IMR-90 (cell line): ENCODE results near the gene MTUS2. TPM values are rescaled to one million over a fixed set of nuclear protein-coding genes. Genes with fewer than 3 reads are reported as not detected.

Experiments used
- ATAC-seq: fragments of 200-7000 bp; cut with Tn5 transposase; 2 replicates; pipeline ENCODE4 v1.9.1; 2020; ENCODE audit warnings: low read depth, mild to moderate bottlenecking, moderate library complexity
- BruUV-seq: library from RNA; stranded (reverse); fragments of 400-500 nt; replicated peaks from 2 replicates; lab custom pipeline; 2021; lab: Mats Ljungman, UMichigan
- CTCF ChIA-PET: fragments of 300-600 bp; formaldehyde crosslinking; extraction: SDS; loops from one replicate; lab custom pipeline; 2021; ENCODE audit warnings: antibody characterized with exemption; lab: Yijun Ruan, JAX
- POLR2A ChIA-PET: fragments of 300-600 bp; sonication (Branson Sonifier 250); formaldehyde crosslinking; loops from one replicate; lab custom pipeline; 2022; ENCODE audit warnings: antibody characterized with exemption; ENCODE audit not compliant: unreplicated experiment; lab: Charles Lee
- DNase-seq: peaks from one replicate; pipeline ENCODE4 v3.0.0; 2013
- H2AFZ ChIP-seq: replicated peaks from 2 replicates; pipeline ENCODE3; 2013; ENCODE audit warnings: low read length, mild to moderate bottlenecking; ENCODE audit not compliant: poor library complexity
- H2AK5ac ChIP-seq: 2 replicates; pipeline ENCODE4 v1.6.1; 2013; ENCODE audit warnings: low read depth, low read length, inconsistent platforms
- H2AK9ac ChIP-seq: replicated peaks from 2 replicates; pipeline ENCODE3; 2013; ENCODE audit warnings: mild to moderate bottlenecking, low read depth, low read length, moderate library complexity; ENCODE audit not compliant: poor library complexity
- H2BK120ac ChIP-seq: 2 replicates; pipeline ENCODE4 v1.6.1; 2013; ENCODE audit warnings: low read depth, low read length, inconsistent platforms
- H2BK15ac ChIP-seq: 3 replicates; pipeline ENCODE4 v1.6.1; 2013; ENCODE audit warnings: low read depth, low read length, inconsistent platforms
- H2BK20ac ChIP-seq: 2 replicates; pipeline ENCODE4 v1.6.1; 2013; ENCODE audit warnings: low read depth, mild to moderate bottlenecking, inconsistent platforms, low read length, moderate library complexity
- H2BK5ac ChIP-seq: 2 replicates; pipeline ENCODE4 v1.6.1; 2013; ENCODE audit warnings: mild to moderate bottlenecking, low read depth, low read length, inconsistent platforms; ENCODE audit not compliant: poor library complexity, severe bottlenecking
- H3K14ac ChIP-seq: replicated peaks from 2 replicates; pipeline ENCODE4 v1.6.1; 2013; ENCODE audit warnings: low read depth, low read length, inconsistent platforms
- H3K18ac ChIP-seq: 2 replicates; pipeline ENCODE4 v1.6.1; 2013; ENCODE audit warnings: low read depth, low read length, control low read depth
- H3K23ac ChIP-seq: 2 replicates; pipeline ENCODE4 v1.6.1; 2013; ENCODE audit warnings: low read depth, low read length, inconsistent platforms
- H3K27ac ChIP-seq: 2 replicates; pipeline ENCODE4 v1.5.1; 2013; ENCODE audit warnings: mild to moderate bottlenecking, control low read depth, low read length; ENCODE audit not compliant: insufficient read depth
- H3K27me3 ChIP-seq: 2 replicates; pipeline ENCODE4 v1.6.1; 2013; ENCODE audit warnings: low read length; ENCODE audit not compliant: control insufficient read depth, insufficient read depth
- H3K36me3 ChIP-seq: 2 replicates; pipeline ENCODE4 v1.6.1; 2013; ENCODE audit warnings: low read length, mixed read lengths; ENCODE audit not compliant: control insufficient read depth, insufficient read depth
- H3K4ac ChIP-seq: 2 replicates; pipeline ENCODE4 v1.6.1; 2013; ENCODE audit warnings: low read depth, low read length, inconsistent platforms
- H3K4me1 ChIP-seq: 2 replicates; pipeline ENCODE4 v1.6.1; 2013; ENCODE audit warnings: low read length, mixed read lengths; ENCODE audit not compliant: control insufficient read depth, insufficient read depth
- H3K4me2 ChIP-seq: 2 replicates; pipeline ENCODE4 v1.6.1; 2013; ENCODE audit warnings: low read depth, mild to moderate bottlenecking, control low read depth, low read length, moderate library complexity
- H3K4me3 ChIP-seq: 2 replicates; pipeline ENCODE4 v1.5.1; 2013; ENCODE audit warnings: low read depth, mild to moderate bottlenecking, control low read depth, low read length, moderate library complexity; ENCODE audit not compliant: insufficient read depth
- H3K56ac ChIP-seq: 2 replicates; pipeline ENCODE4 v1.6.1; 2013; ENCODE audit warnings: low read length, inconsistent platforms; ENCODE audit not compliant: insufficient read depth; ENCODE audit errors: extremely low read depth
- H3K79me1 ChIP-seq, 2 experiments: 2 replicates each; pipeline ENCODE4 v1.6.1; 2013; ENCODE audit warnings: low read length in 2 of 2, inconsistent platforms in 1 of 2, low read depth in 1 of 2
- H3K9ac ChIP-seq: 2 replicates; pipeline ENCODE4 v1.6.1; 2013; ENCODE audit warnings: low read depth, low read length, control low read depth
- H3K9me1 ChIP-seq: 2 replicates; pipeline ENCODE4 v1.6.1; 2013; ENCODE audit warnings: low read length, inconsistent platforms; ENCODE audit not compliant: insufficient read depth
- H3K9me3 ChIP-seq: 2 replicates; pipeline ENCODE4 v1.6.1; 2013; ENCODE audit warnings: low read length; ENCODE audit not compliant: control insufficient read depth, insufficient read depth
- H4K20me1 ChIP-seq: 2 replicates; pipeline ENCODE4 v1.6.1; 2013; ENCODE audit warnings: low read length, inconsistent platforms; ENCODE audit not compliant: insufficient read depth
- H4K5ac ChIP-seq: 2 replicates; pipeline ENCODE4 v1.6.1; 2013; ENCODE audit warnings: mild to moderate bottlenecking, low read depth, low read length, control low read depth
- H4K8ac ChIP-seq, 2 experiments: 2 replicates each; pipeline ENCODE4 v1.6.1; 2013; ENCODE audit warnings: low read depth in 2 of 2, low read length in 2 of 2, control low read depth in 1 of 2, inconsistent platforms in 1 of 2
- H4K91ac ChIP-seq: 2 replicates; pipeline ENCODE4 v1.6.1; 2013; ENCODE audit warnings: low read depth, low read length, inconsistent platforms; ENCODE audit not compliant: insufficient read depth
- BHLHE40 ChIP-seq: fragments of 150-350 bp; IDR thresholded peaks from 2 replicates; pipeline ENCODE4 v1.6.1; 2016; ENCODE audit warnings: mild to moderate bottlenecking, low read depth, low read length
- CEBPB ChIP-seq: IDR thresholded peaks from 2 replicates; pipeline ENCODE4 v1.6.1; 2012; ENCODE audit warnings: low read depth, low read length, improper control_type of control experiment
- CHD1 ChIP-seq: IDR thresholded peaks from 2 replicates; pipeline ENCODE4 v1.6.1; 2012; ENCODE audit warnings: low read depth, low read length, improper control_type of control experiment
- CTCF ChIP-seq: conservative IDR thresholded peaks from 2 replicates; pipeline ENCODE4 v1.5.1; 2012; ENCODE audit warnings: mild to moderate bottlenecking, low read depth, low read length, improper control_type of control experiment
- ELK1 ChIP-seq: fragments of 150-350 bp; IDR thresholded peaks from 2 replicates; pipeline ENCODE4 v1.6.1; 2016; ENCODE audit warnings: low read depth, mild to moderate bottlenecking, low read length, moderate library complexity, borderline replicate concordance
- FOS ChIP-seq: fragments of 150-350 bp; IDR thresholded peaks from 2 replicates; pipeline ENCODE4 v1.6.1; 2016; ENCODE audit warnings: low read depth, low read length
- MAFK ChIP-seq: IDR thresholded peaks from 2 replicates; pipeline ENCODE4 v1.6.1; 2012; ENCODE audit warnings: low read depth, low read length, improper control_type of control experiment
- MAZ ChIP-seq: IDR thresholded peaks from 2 replicates; pipeline ENCODE4 v1.6.1; 2012; ENCODE audit warnings: low read depth, mild to moderate bottlenecking, low read length, improper control_type of control experiment, moderate library complexity, borderline replicate concordance
- MXI1 ChIP-seq: IDR thresholded peaks from 2 replicates; pipeline ENCODE4 v1.6.1; 2012; ENCODE audit warnings: low read depth, mild to moderate bottlenecking, low read length, moderate library complexity, borderline replicate concordance
- NFE2L2 ChIP-seq: fragments of 150-350 bp; IDR thresholded peaks from 2 replicates; pipeline ENCODE4 v1.6.1; 2016; ENCODE audit warnings: low read depth, mild to moderate bottlenecking, low read length
- POLR2A ChIP-seq: IDR thresholded peaks from 2 replicates; pipeline ENCODE4 v1.6.1; 2012; ENCODE audit warnings: mild to moderate bottlenecking, low read depth, low read length
- RAD21 ChIP-seq: IDR thresholded peaks from 2 replicates; pipeline ENCODE4 v1.6.1; 2012; ENCODE audit warnings: low read length, improper control_type of control experiment
- RCOR1 ChIP-seq: IDR thresholded peaks from 2 replicates; pipeline ENCODE4 v1.6.1; 2012; ENCODE audit warnings: mild to moderate bottlenecking, low read length, improper control_type of control experiment; ENCODE audit not compliant: insufficient replicate concordance
- RFX5 ChIP-seq: IDR thresholded peaks from 2 replicates; pipeline ENCODE4 v1.8.0; 2012; ENCODE audit warnings: low read depth, mild to moderate bottlenecking, low read length, moderate library complexity
- WGBS, 2 experiments: methylation state at CpG; one replicate each; pipeline versions ENCODE4 v1.1.5 to v1.1.7; 2013; ENCODE audit warnings: missing lambda C conversion rate in 2 of 2; ENCODE audit not compliant: insufficient read length in 1 of 2; ENCODE audit errors: extremely low coverage in 2 of 2; 5-methylcytosine and 5-hydroxymethylcytosine counted together
- dilution Hi-C: fragments of 300-500 bp; cut with HindIII; formaldehyde crosslinking; loops from one replicate; pipeline ENCODE4 v1.14.3; 2018; ENCODE audit warnings: low sequenced_read_pairs; ENCODE audit not compliant: unreplicated experiment
- in situ Hi-C: fragments of 300-500 bp; cut with MboI; formaldehyde crosslinking; loops from 3 replicates; pipeline ENCODE4 v1.14.3; 2019; ENCODE audit warnings: low sequenced_read_pairs, inconsistent platforms, mixed read lengths
- intact Hi-C: fragments of 100-400 bp; cut with micrococcal nuclease; formaldehyde crosslinking; loops from 2 replicates; pipeline ENCODE4 v1.10.0; 2022
- polyA plus RNA-seq, 3 experiments: library from polyadenylated mRNA; depleted of rRNA; stranded (reverse); fragments of >200 nt; gene quantifications; 2 replicates each; pipeline ENCODE4 v1.2.3, GENCODE V29; 2012; ENCODE audit warnings: low replicate concordance in 1 of 3
- total RNA-seq: library from RNA; depleted of rRNA; stranded (reverse); fragments of >200 nt; gene quantifications from 2 replicates; pipeline ENCODE4 v1.2.3, GENCODE V29; 2012

Gene MTUS2
- total and polyA plus RNA-seq, 2 of the 4 experiments (the other 2 are of a cell fraction), result under 0.01 to 0.02 TPM

GRCh38 chr13:29464105-29464679 lies 644.1 kb downstream of the MTUS2 start:
- Histone ChIP-seq H4K20me1 (no peaks in the 10 kb centered on the region), H3K36me3 (no peaks in the 10 kb centered on the region), H2BK5ac (no peak overlapping the region), H3K14ac (no peak overlapping the region), H4K5ac (no peak overlapping the region), H3K4ac (no peak overlapping the region), H2AK5ac (no peak overlapping the region), H3K18ac (no peak overlapping the region), H3K23ac (no peak overlapping the region), H3K4me3 (no peak overlapping the region), H4K91ac (no peak overlapping the region), H3K79me1 (no peaks in the 10 kb centered on the region), H3K56ac (no peak overlapping the region), H3K9me3 (no peaks in the 10 kb centered on the region), H2BK20ac (no peak overlapping the region), H3K4me2 (no peak overlapping the region), H4K8ac (no peak overlapping the region), H2BK15ac (no peak overlapping the region), H3K9ac (no peak overlapping the region), H2AK9ac (no peak overlapping the region), H3K27ac (no peak overlapping the region), H2BK120ac (no peak overlapping the region), H3K27me3 (peaks cover 34% of the 10 kb centered on the region), H2AFZ (no peak overlapping the region), H3K9me1 (no peaks in the 10 kb centered on the region), H3K4me1 (peaks cover 1% of the 10 kb centered on the region; the same call in 1 of the 2 replicates)
- intact Hi-C loops (no loop called here), dilution Hi-C loops (no loop called here), in situ Hi-C loops (no loop called here)
- 67% methylated on average over 2 of the region's 4 CpGs; no CpG with 5 or more reads in 1 of the 2 experiments for WGBS, 2 experiments
- ChIA-PET CTCF (no interaction called here), POLR2A (no interaction called here)
- DNase-seq (no peak), ATAC-seq (no peak)
- TF ChIP-seq RFX5, result no peak
- no peak for TF ChIP-seq RCOR1
- TF ChIP-seq MXI1, result no peak
- TF ChIP-seq MAZ, result no peak
- no peak for TF ChIP-seq ELK1
- TF ChIP-seq NFE2L2, result no peak
- no peak for TF ChIP-seq CEBPB
- TF ChIP-seq POLR2A, result no peak
- no peak for TF ChIP-seq FOS
- TF ChIP-seq CHD1, result no peak
- TF ChIP-seq MAFK, result no peak
- TF ChIP-seq CTCF, result no peak
- no peak for TF ChIP-seq BHLHE40
- TF ChIP-seq RAD21, result no peak
- no TSS peak for BruUV-seq
